ENCODE results near the gene SLC2A14. TPM values are rescaled to one million over a fixed set of nuclear protein-coding genes. Genes with fewer than 3 reads are reported as not detected.

Gene SLC2A14
- total RNA-seq, 2 donors from 2014 or later, result 35.9 to 70.9 TPM

GRCh38 chr12:7877420-7877819 is 4.7 kb upstream of the SLC2A14 start:
- peaks cover 9% of the 10 kb centered on the region for H3K4me1 Mint-ChIP-seq
- no peak overlapping the region for H3K27ac ChIP-seq (ENCODE audit: low read depth, low read length)
- peaks cover 1% of the 10 kb centered on the region for H3K27me3 Mint-ChIP-seq (ENCODE audit: insufficient read depth)
- H3K27me3 ChIP-seq (ENCODE audit: control insufficient read depth, insufficient read depth, low read length, poor library complexity, severe bottlenecking), result no peaks in the 10 kb centered on the region
- peaks cover 10% of the 10 kb centered on the region for H3K9me3 Mint-ChIP-seq
- H3K9ac ChIP-seq (ENCODE audit: extremely low read depth, low read length, poor library complexity, severe bottlenecking), result no peak overlapping the region
- peaks cover 8% of the 10 kb centered on the region for H3K36me3 Mint-ChIP-seq (ENCODE audit: low read depth)
- 95 to 100% methylated on average over 3 to 7 of the region's 8 CpGs for WGBS, 2 experiments (ENCODE audit: insufficient coverage in 1 of 2, insufficient read length in 1 of 2)
- peaks cover 6% of the 10 kb centered on the region for H3K9me3 ChIP-seq (ENCODE audit: control insufficient read depth, low read length)
- no peak for DNase-seq
- H3K4me3 ChIP-seq (ENCODE audit: low read length), result no peak overlapping the region
- H3K4me3 Mint-ChIP-seq, result no peak overlapping the region
- TF ChIP-seq CTCF (conservative IDR thresholded peaks at IDR 0.05), result no peak
- H3K4me1 ChIP-seq (ENCODE audit: control insufficient read depth, insufficient read depth, low read length), result no peaks in the 10 kb centered on the region
- H3K36me3 ChIP-seq (ENCODE audit: control insufficient read depth, insufficient read depth, low read length), result no peaks in the 10 kb centered on the region
- H3K27ac Mint-ChIP-seq, result peak overlapping the region; percentile 64

GRCh38 chr12:7870335-7870734 is 2.4 kb downstream of the SLC2A14 start:
- Mint-ChIP-seq H3K27me3 (ENCODE audit: insufficient read depth) (peaks cover 7% of the 10 kb centered on the region), H3K27ac (no peak overlapping the region), H3K4me1 (peaks cover 32% of the 10 kb centered on the region), H3K4me3 (no peak overlapping the region), H3K9me3 (no peaks in the 10 kb centered on the region), H3K36me3 (ENCODE audit: low read depth) (no peaks in the 10 kb centered on the region)
- no peak overlapping the region for H3K9ac ChIP-seq (ENCODE audit: extremely low read depth, low read length, poor library complexity, severe bottlenecking)
- H3K4me3 ChIP-seq (ENCODE audit: low read length), result no peak overlapping the region
- H3K9me3 ChIP-seq (ENCODE audit: control insufficient read depth, low read length), result no peaks in the 10 kb centered on the region
- 85 to 92% methylated on average over 2 to 3 of the region's 3 CpGs for WGBS, 2 experiments (ENCODE audit: insufficient coverage in 1 of 2, insufficient read length in 1 of 2)
- no peak overlapping the region for H3K27ac ChIP-seq (ENCODE audit: low read depth, low read length)
- peaks cover 5% of the 10 kb centered on the region for H3K4me1 ChIP-seq (ENCODE audit: control insufficient read depth, insufficient read depth, low read length)
- no peak for DNase-seq
- H3K27me3 ChIP-seq (ENCODE audit: control insufficient read depth, insufficient read depth, low read length, poor library complexity, severe bottlenecking), result no peaks in the 10 kb centered on the region
- no peak for TF ChIP-seq CTCF (conservative IDR thresholded peaks at IDR 0.05)
- no peaks in the 10 kb centered on the region for H3K36me3 ChIP-seq (ENCODE audit: control insufficient read depth, insufficient read depth, low read length)

GRCh38 chr12:7869137-7869536 is 3.6 kb downstream of the SLC2A14 start:
- Mint-ChIP-seq H3K9me3 (no peaks in the 10 kb centered on the region), H3K4me1 (peaks cover 39% of the 10 kb centered on the region)

More at GRCh38 chr12:7869137-7869536, 3.6 kb downstream of the SLC2A14 start:
- Histone ChIP-seq H3K36me3 (ENCODE audit: control insufficient read depth, insufficient read depth, low read length) (no peaks in the 10 kb centered on the region), H3K27ac (ENCODE audit: low read depth, low read length) (no peak overlapping the region), H3K27me3 (ENCODE audit: control insufficient read depth, insufficient read depth, low read length, poor library complexity, severe bottlenecking) (no peaks in the 10 kb centered on the region), H3K9me3 (ENCODE audit: control insufficient read depth, low read length) (no peaks in the 10 kb centered on the region), H3K9ac (ENCODE audit: extremely low read depth, low read length, poor library complexity, severe bottlenecking) (no peak overlapping the region), H3K4me3 (ENCODE audit: low read length) (no peak overlapping the region), H3K4me1 (ENCODE audit: control insufficient read depth, insufficient read depth, low read length) (peaks cover 5% of the 10 kb centered on the region)
- peak; percentile 36 for TF ChIP-seq CTCF (conservative IDR thresholded peaks at IDR 0.05)
- 95% methylated on average over 4 of the region's 4 CpGs for WGBS, 2 experiments (ENCODE audit: insufficient coverage in 1 of 2, insufficient read length in 1 of 2)
- DNase-seq, result no peak
- Mint-ChIP-seq H3K36me3 (ENCODE audit: low read depth) (no peaks in the 10 kb centered on the region), H3K4me3 (no peak overlapping the region), H3K27ac (no peak overlapping the region), H3K27me3 (ENCODE audit: insufficient read depth) (peaks cover 7% of the 10 kb centered on the region)
